HCT116 (cell line): ENCODE results near the gene RPP21. TPM values are rescaled to one million over a fixed set of nuclear protein-coding genes. Genes with fewer than 3 reads are reported as not detected.

Source experiments
- ATAC-seq: fragments of 200-7000 bp; cut with Tn5 transposase; 2 replicates; pipeline ENCODE4 v1.9.1; 2020; ENCODE audit warnings: mild to moderate bottlenecking, moderate library complexity
- BruUV-seq: library from RNA; stranded (reverse); fragments of 400-500 nt; replicated peaks from 2 replicates; lab custom pipeline; 2021; lab: Mats Ljungman, UMichigan
- CTCF ChIA-PET: fragments of 300-600 bp; sonication (Branson Sonifier 250); formaldehyde crosslinking; loops from one replicate; lab custom pipeline; 2021; ENCODE audit warnings: antibody characterized with exemption; lab: Charles Lee
- POLR2A ChIA-PET: fragments of 300-600, 350-600 bp; sonication (Branson Sonifier 250); formaldehyde crosslinking; loops from one replicate; lab custom pipeline; 2021; ENCODE audit warnings: antibody characterized with exemption; lab: Charles Lee
- RAD21 ChIA-PET, 2 experiments: fragments of 300-600 bp; sonication (Branson Sonifier 250); formaldehyde crosslinking; loops; one replicate each; lab custom pipeline; 2023; ENCODE audit warnings: low total read pairs in 2 of 2; ENCODE audit not compliant: uncharacterized antibody in 2 of 2, unreplicated experiment in 2 of 2, low non-redundant PET in 1 of 2; lab: Charles Lee
- DNase-seq: peaks from one replicate; pipeline ENCODE4 v3.0.0-alpha.2; 2010; ENCODE audit warnings: low read depth, low spot score
- H2AFZ ChIP-seq: fragments of 200-600 bp; shearing (Covaris generic), sonication (generic); 2 replicates; pipeline ENCODE4 v1.6.1; 2017; ENCODE audit warnings: low read depth, mixed run types, mixed read lengths, antibody characterized with exemption, low read length; ENCODE audit not compliant: poor library complexity, severe bottlenecking
- H3K27ac ChIP-seq: 2 replicates; pipeline ENCODE4 v1.5.1; 2012; ENCODE audit warnings: low read depth, low read length
- H3K27me3 ChIP-seq: fragments of 200-600 bp; sonication (generic); 2 replicates; pipeline ENCODE4 v1.6.1; 2016; ENCODE audit warnings: mixed run types, low read length, mixed read lengths; ENCODE audit not compliant: insufficient read depth
- H3K36me3 ChIP-seq, 2 experiments: fragments of 200-500 bp in 1 of 2; fragments of 200-600 bp in 1 of 2; sonication (Bioruptor generic) in 1 of 2; sonication (generic) in 1 of 2; 2 replicates each; pipeline versions ENCODE4 v1.5.1 to v1.6.1; 2014 to 2016; ENCODE audit warnings: low read length in 2 of 2, inconsistent platforms in 1 of 2, mixed read lengths in 1 of 2, mixed run types in 1 of 2; ENCODE audit not compliant: insufficient read depth in 2 of 2, control insufficient read depth in 1 of 2
- H3K4me1 ChIP-seq, 2 experiments: fragments of 200-600 bp in 1 of 2; sonication (generic) in 1 of 2; 2 replicates each; pipeline versions ENCODE4 v1.5.1 to v1.6.1; 2012 to 2017; ENCODE audit warnings: low read length in 2 of 2, inconsistent platforms in 1 of 2, mild to moderate bottlenecking in 1 of 2, mixed read lengths in 1 of 2, mixed run types in 1 of 2, moderate library complexity in 1 of 2; ENCODE audit not compliant: insufficient read depth in 2 of 2, control insufficient read depth in 1 of 2
- H3K4me2 ChIP-seq: fragments of 200-600 bp; sonication (generic); 2 replicates; pipeline ENCODE4 v1.6.1; 2017; ENCODE audit warnings: mixed run types, low read length, mixed read lengths
- H3K4me3 ChIP-seq, 2 experiments: fragments of 200-600 bp in 1 of 2; sonication (generic) in 1 of 2; replicated peaks in 1 of 2; 2 replicates each; pipeline ENCODE4 v1.5.1; 2011 to 2016; ENCODE audit warnings: low read length in 2 of 2, control low read depth in 1 of 2, low read depth in 1 of 2, mild to moderate bottlenecking in 1 of 2, mixed read lengths in 1 of 2, mixed run types in 1 of 2
- H3K79me2 ChIP-seq: fragments of 200-600 bp; sonication (generic); 2 replicates; pipeline ENCODE4 v1.6.1; 2017; ENCODE audit warnings: mild to moderate bottlenecking, mixed run types, low read length, moderate library complexity, mixed read lengths; ENCODE audit not compliant: insufficient read depth
- H3K9ac ChIP-seq: fragments of 200-600 bp; sonication (generic); 2 replicates; pipeline ENCODE4 v1.6.1; 2016; ENCODE audit warnings: low read length, mixed read lengths
- H3K9me2 ChIP-seq: fragments of 200-600 bp; sonication (generic), shearing (Covaris generic); 2 replicates; pipeline ENCODE4 v1.6.1; 2017; ENCODE audit warnings: mixed run types, mild to moderate bottlenecking, moderate library complexity; ENCODE audit not compliant: insufficient read depth
- H3K9me3 ChIP-seq, 2 experiments: fragments of 200-500 bp in 1 of 2; fragments of 200-600 bp in 1 of 2; sonication (Bioruptor generic) in 1 of 2; sonication (generic) in 1 of 2; 2 replicates each; pipeline ENCODE4 v1.6.1; 2014 to 2017; ENCODE audit warnings: low read length in 2 of 2, mixed read lengths in 2 of 2, inconsistent platforms in 1 of 2, low read depth in 1 of 2, mild to moderate bottlenecking in 1 of 2, mixed run types in 1 of 2, moderate library complexity in 1 of 2; ENCODE audit not compliant: control insufficient read depth in 1 of 2, insufficient read depth in 1 of 2
- H4K20me1 ChIP-seq: fragments of 200-600 bp; sonication (generic), shearing (Covaris generic); 2 replicates; pipeline ENCODE4 v1.6.1; 2017; ENCODE audit warnings: mixed run types, mild to moderate bottlenecking, moderate library complexity; ENCODE audit not compliant: insufficient read depth
- EGR1 ChIP-seq: IDR thresholded peaks from 2 replicates; pipeline ENCODE4 v1.6.1; 2012; ENCODE audit warnings: low read depth
- EZH2 ChIP-seq: fragments of 200-600 bp; sonication (generic); IDR thresholded peaks from 2 replicates; pipeline ENCODE4 v1.6.1; 2017; ENCODE audit warnings: antibody characterized with exemption, mixed run types
- FOSL1 ChIP-seq: IDR thresholded peaks from 2 replicates; pipeline ENCODE4 v1.6.1; 2012; ENCODE audit warnings: low read depth
- JUND ChIP-seq: IDR thresholded peaks from 2 replicates; pipeline ENCODE4 v1.6.1; 2012
- YY1 ChIP-seq: IDR thresholded peaks from 2 replicates; pipeline ENCODE4 v1.6.1; 2011; ENCODE audit warnings: low read length, low read depth, moderate library complexity, mild to moderate bottlenecking; ENCODE audit not compliant: insufficient replicate concordance; ENCODE audit errors: extremely low read depth
- intact Hi-C: fragments of 100-400 bp; cut with micrococcal nuclease; formaldehyde crosslinking; loops from 2 replicates; pipeline ENCODE4 v1.10.0; 2022
- total RNA-seq: library from RNA; stranded (reverse); gene quantifications from one replicate; pipeline ENCODE4 v1.2.1, GENCODE V29; 2021; ENCODE audit not compliant: unreplicated experiment

The RPP21 gene
- total RNA-seq, 1 experiment from 2014 or later = 70.4 TPM

DNA sequence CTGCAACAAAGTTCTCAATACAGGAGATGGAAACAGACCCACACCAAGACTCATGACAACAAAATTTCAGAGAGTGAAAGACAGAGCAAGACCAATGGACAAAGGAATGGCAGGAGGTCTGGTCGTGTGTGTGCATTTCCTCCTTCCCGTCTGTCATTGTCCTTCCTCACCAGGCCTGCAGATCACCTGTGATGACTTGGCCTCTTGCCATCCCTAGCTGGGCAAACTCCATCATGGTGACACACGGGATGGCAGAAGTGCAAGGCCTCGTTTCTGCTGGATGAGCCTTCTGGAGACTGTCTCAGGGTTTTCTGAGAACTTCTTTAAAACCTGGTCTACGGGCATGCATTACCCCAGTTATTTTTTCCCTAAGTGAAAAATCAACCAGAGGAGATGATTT lies 49.2 kb downstream of the RPP21 start:
- peaks cover 20% of the 10 kb centered on the region for H3K27me3 ChIP-seq
- no peak for DNase-seq

More for the DNA sequence above, 49.2 kb downstream of the RPP21 start:
- no peak overlapping the region for H3K9ac ChIP-seq
- no peak overlapping the region for H3K4me3 ChIP-seq
- H3K79me2 ChIP-seq = no peaks in the 10 kb centered on the region
- no peaks in the 10 kb centered on the region for H3K9me3 ChIP-seq
- H3K4me1 ChIP-seq = peaks cover 0 to 5% of the 10 kb centered on the region in 2 experiments; a peak in 1 of 4 replicates
- no peak overlapping the region for H3K27ac ChIP-seq
- TF ChIP-seq YY1 (no peak), JUND (no peak), EZH2 (no peak), FOSL1 (no peak), EGR1 (no peak)
- no peak overlapping the region for H2AFZ ChIP-seq
- no peaks in the 10 kb centered on the region for H4K20me1 ChIP-seq
- ChIA-PET RAD21 (no interaction called here), POLR2A (no interaction called here), CTCF (no interaction called here)
- no peaks in the 10 kb centered on the region for H3K9me2 ChIP-seq
- intact Hi-C loops = no loop called here
- H3K4me2 ChIP-seq = no peak overlapping the region
- no peak for ATAC-seq
- no peaks in the 10 kb centered on the region for H3K36me3 ChIP-seq
- BruUV-seq = no TSS peak

Other genes starting within 250 kb of the RPP21 start
- gene TRIM31, start 232.1 kb upstream of the RPP21 start, total RNA-seq = not detected
- not detected for gene TRIM40, start 209.0 kb upstream of the RPP21 start, total RNA-seq
- gene TRIM10, start 183.9 kb upstream of the RPP21 start, total RNA-seq = 0.98 TPM
- gene TRIM15, start 181.6 kb upstream of the RPP21 start, total RNA-seq = 6.5 TPM
- gene TRIM26, start 131.8 kb upstream of the RPP21 start, total RNA-seq = 32.2 TPM
- gene TRIM39, start 18.2 kb upstream of the RPP21 start, total RNA-seq = 11.2 TPM
- 108 TPM for gene HLA-E, start 144.4 kb downstream of the RPP21 start, total RNA-seq
- gene GNL1, start 211.3 kb downstream of the RPP21 start, total RNA-seq = 113 TPM
- gene PRR3, start 212.1 kb downstream of the RPP21 start, total RNA-seq = 16.7 TPM
- gene ABCF1, start 226.3 kb downstream of the RPP21 start, total RNA-seq = 53.3 TPM